Measurements from ENCODE around the gene CASP2.
"Not testable (repeated sequence)": the region's sequence is repeated elsewhere in the genome, so short reads cannot be mapped to it uniquely, and the experiment has no call there.

The CASP2 gene

DNA sequence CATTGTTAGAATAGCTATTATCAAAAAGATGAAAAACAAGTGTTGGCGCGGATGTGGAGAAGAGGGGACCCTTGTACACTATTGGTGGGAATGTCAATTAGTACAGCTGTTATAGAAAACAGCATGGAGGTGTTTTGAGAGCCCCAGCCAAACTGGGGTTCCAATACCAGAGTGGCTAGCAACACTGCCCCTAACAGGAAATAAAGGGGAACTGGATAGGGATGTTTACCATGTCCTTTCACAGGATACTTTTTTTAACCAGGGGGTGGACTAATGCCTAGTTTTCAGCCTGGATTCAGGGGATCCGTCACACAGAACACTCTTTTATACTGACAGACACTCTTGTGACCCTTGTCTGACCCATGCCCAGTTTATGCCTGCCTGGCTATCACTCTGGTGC, 31.8 kb upstream of the CASP2 start:
- Histone ChIP-seq H3K4me1 (ENCODE audit: insufficient read depth, low read length) (no peaks in the 10 kb centered on the region), H3K9me3 (ENCODE audit: control insufficient read depth, insufficient read depth, low read length) (peaks cover 2% of the 10 kb centered on the region), H3K9ac (ENCODE audit: low read depth, low read length) (no peak overlapping the region), H3K36me3 (ENCODE audit: insufficient read depth, low read length) (no peaks in the 10 kb centered on the region)

GRCh38 chr7:143256932-143257331, 31.2 kb upstream of the CASP2 start:
- Histone ChIP-seq H3K9ac (ENCODE audit: low read depth, low read length) (no peak overlapping the region), H3K4me1 (ENCODE audit: insufficient read depth, low read length) (no peaks in the 10 kb centered on the region), H3K9me3 (ENCODE audit: control insufficient read depth, insufficient read depth, low read length) (peaks cover 2% of the 10 kb centered on the region), H3K36me3 (ENCODE audit: insufficient read depth, low read length) (no peaks in the 10 kb centered on the region)

DNA sequence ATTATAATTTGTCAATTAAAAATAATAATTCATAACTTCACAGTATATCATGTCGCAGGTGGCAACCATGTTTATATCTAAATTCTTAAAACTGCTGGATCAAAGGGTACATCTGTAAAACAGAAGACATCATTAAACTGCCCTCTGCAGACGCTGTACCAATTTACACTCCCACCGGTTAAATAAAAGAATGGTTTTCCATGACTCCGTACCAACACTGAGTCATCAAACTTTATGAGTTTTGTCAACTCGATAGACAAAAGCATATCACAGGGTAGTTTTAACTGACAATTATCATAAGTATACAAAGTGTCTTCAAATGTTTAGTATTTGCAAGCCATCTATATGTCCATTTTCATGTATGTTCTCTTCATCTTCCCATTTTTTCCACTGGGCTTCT, 30.6 kb upstream of the CASP2 start:
- Histone ChIP-seq H3K4me1 (ENCODE audit: insufficient read depth, low read length) (no peaks in the 10 kb centered on the region), H3K9ac (ENCODE audit: low read depth, low read length) (no peak overlapping the region), H3K36me3 (ENCODE audit: insufficient read depth, low read length) (no peaks in the 10 kb centered on the region), H3K9me3 (ENCODE audit: control insufficient read depth, insufficient read depth, low read length) (peaks cover 2% of the 10 kb centered on the region)

DNA sequence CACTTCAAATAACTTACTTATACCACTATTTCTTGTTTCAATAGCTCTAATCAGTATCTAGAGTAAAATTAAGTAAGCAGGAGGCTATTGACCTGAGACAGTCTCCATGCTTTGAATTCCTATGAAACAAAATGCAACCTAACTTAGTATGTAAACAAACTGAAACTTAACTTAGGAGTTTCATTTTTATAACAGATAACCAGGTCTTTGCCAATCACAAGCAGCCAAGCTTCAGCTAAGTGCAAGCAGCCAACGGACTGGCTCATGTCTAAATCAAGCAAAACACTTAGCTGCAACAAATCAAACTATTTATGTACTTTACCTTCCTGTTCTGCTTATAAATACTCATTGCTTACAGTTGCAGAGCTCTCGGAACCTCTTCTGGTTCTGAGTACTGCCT, 29.3 kb upstream of the CASP2 start:
- no peaks in the 10 kb centered on the region for H3K9me3 ChIP-seq (ENCODE audit: control insufficient read depth, insufficient read depth, low read length)
- no peaks in the 10 kb centered on the region for H3K36me3 ChIP-seq (ENCODE audit: insufficient read depth, low read length)
- no peak overlapping the region for H3K9ac ChIP-seq (ENCODE audit: low read depth, low read length)
- no peaks in the 10 kb centered on the region for H3K4me1 ChIP-seq (ENCODE audit: insufficient read depth, low read length)

- H3K9ac ChIP-seq (ENCODE audit: low read depth, low read length): no peak overlapping the region
- H3K4me1 ChIP-seq (ENCODE audit: insufficient read depth, low read length): no peaks in the 10 kb centered on the region
- no peaks in the 10 kb centered on the region for H3K36me3 ChIP-seq (ENCODE audit: insufficient read depth, low read length)
- H3K9me3 ChIP-seq (ENCODE audit: control insufficient read depth, insufficient read depth, low read length): no peaks in the 10 kb centered on the region
Observed at GRCh38 chr7:143259765-143260164, 28.4 kb upstream of the CASP2 start.

DNA sequence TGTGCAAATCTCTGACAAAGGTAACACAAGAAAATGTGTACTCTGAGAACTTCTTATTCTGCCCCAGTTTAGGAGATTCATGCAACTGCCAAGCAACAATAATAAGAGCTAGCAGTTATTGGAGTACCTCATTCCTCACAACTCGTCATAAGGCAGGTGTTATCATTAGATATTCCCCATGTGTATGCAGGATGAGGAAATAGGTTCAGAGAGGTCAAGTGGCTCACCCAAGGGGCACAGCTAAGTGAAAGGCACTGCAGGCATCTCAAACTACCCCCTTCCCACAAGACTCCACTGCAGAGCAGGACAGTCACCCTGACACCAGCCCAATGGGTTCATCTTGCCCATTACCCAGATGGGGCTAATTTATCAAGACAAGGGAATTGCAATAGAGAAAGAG, 26.2 kb upstream of the CASP2 start:
- Histone ChIP-seq H3K36me3 (ENCODE audit: insufficient read depth, low read length) (no peaks in the 10 kb centered on the region), H3K4me1 (ENCODE audit: insufficient read depth, low read length) (no peaks in the 10 kb centered on the region), H3K9me3 (ENCODE audit: control insufficient read depth, insufficient read depth, low read length) (no peaks in the 10 kb centered on the region), H3K9ac (ENCODE audit: low read depth, low read length) (no peak overlapping the region)

DNA sequence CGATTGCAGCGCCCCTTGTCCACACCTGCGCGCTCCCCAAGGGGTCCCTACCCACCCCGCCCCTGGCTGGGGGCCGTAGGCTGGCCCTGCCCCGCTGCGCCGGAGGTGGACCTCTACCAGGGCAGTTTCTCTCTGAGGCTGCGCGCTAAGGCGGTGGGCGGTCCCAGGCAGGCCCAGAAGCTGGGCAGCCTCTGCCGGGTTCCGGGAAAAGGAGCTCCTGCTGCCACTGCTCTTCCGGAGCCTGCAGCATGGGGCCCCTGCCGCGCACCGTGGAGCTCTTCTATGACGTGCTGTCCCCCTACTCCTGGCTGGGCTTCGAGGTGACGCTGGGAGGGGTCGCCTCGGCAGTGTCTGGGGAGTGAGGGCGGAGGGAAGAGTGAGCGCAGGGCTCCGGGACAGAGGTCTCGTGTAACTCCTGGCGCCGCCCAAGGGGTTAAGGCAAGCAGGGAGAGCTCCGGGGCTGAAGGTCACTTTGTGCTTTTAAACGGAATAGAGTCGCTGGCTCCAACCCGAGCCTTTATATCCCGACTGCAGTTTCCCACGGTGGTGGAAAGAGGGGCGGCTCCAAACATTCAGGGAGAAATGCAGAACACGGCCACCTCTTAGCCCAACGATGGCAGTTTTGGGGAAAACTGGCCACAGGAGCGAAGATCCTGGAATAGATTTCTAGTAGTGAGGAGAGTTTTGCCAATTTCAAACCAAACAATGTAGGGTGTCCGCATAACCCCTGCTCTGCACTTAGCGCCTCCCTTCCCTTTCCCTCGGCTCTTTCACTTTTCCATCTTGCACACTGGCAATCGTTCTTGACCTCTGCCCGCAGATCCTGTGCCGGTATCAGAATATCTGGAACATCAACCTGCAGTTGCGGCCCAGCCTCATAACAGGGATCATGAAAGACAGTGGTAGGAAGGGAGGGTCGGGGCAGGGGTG, 24.6 kb upstream of the CASP2 start, which contains the start of gene GSTK1:
TSS of gene GSTK1 (plus strand) at position 176 of the 930 bp plus-strand sequence. CDS start at position 249, 73 bp downstream.
- Histone ChIP-seq H3K9ac (ENCODE audit: low read depth, low read length) (peak within 1 kb of the TSS; percentile 87), H3K9me3 (ENCODE audit: control insufficient read depth, insufficient read depth, low read length) (no peaks in the 10 kb centered on the region), H3K36me3 (ENCODE audit: insufficient read depth, low read length) (no peaks in the 10 kb centered on the region; the same call in 1 of the 2 replicates), H3K4me1 (ENCODE audit: insufficient read depth, low read length) (no peaks in the 10 kb centered on the region)

DNA sequence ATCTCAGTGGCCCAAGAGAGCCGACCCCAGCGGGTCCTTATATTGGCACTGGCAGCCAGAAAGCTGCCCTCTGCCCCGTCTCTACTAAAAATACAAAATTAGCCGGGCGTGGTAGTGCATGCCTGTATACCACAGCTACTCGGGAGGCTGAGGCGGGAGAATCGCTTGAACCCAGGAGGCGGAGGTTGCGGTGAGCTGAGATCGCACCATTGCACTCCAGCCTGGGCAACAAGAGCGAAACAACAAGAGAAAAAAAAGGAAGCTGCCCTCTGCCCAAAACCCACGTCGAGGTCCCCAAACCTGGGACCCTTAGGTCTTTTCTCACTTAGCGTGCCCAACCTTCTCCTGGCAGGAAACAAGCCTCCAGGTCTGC, 24.0 kb upstream of the CASP2 start:
- not testable (repeated sequence) for H3K36me3 ChIP-seq (ENCODE audit: insufficient read depth, low read length); H3K9me3 ChIP-seq (ENCODE audit: control insufficient read depth, insufficient read depth, low read length); H3K4me1 ChIP-seq (ENCODE audit: insufficient read depth, low read length)
- H3K9ac ChIP-seq (ENCODE audit: low read depth, low read length): peak overlapping the region; percentile 87; the same call in 1 of the 2 replicates

GRCh38 chr7:143265017-143265693, 23.0 kb upstream of the CASP2 start:
- no peak overlapping the region for H3K9ac ChIP-seq (ENCODE audit: low read depth, low read length)
- H3K9me3 ChIP-seq (ENCODE audit: control insufficient read depth, insufficient read depth, low read length): no peaks in the 10 kb centered on the region
- no peaks in the 10 kb centered on the region for H3K4me1 ChIP-seq (ENCODE audit: insufficient read depth, low read length)
- H3K36me3 ChIP-seq (ENCODE audit: insufficient read depth, low read length): no peaks in the 10 kb centered on the region; the same call in 1 of the 2 replicates

DNA sequence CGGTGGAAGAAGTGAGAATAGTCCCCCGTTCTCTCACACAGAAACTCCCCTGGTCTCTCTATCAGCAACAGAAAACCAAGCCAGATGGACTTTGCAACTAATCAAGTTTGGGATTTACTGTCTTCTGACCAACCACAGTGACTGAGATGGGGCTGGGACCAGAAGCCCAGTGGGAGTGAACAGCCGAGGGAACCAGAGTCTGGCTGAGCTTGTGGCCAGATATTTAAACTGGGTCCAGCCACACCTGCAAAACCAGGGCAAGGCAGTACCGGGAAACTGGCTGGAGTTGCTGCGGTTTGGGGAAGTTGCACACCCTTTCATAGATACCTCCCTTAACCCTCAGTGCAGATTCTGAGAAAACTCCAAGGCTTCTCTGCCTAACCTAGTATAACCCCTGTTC, 18.9 kb upstream of the CASP2 start:
- Histone ChIP-seq H3K4me1 (ENCODE audit: insufficient read depth, low read length) (no peaks in the 10 kb centered on the region), H3K9me3 (ENCODE audit: control insufficient read depth, insufficient read depth, low read length) (no peaks in the 10 kb centered on the region; the same call in 1 of the 2 replicates), H3K9ac (ENCODE audit: low read depth, low read length) (no peak overlapping the region), H3K36me3 (ENCODE audit: insufficient read depth, low read length) (no peaks in the 10 kb centered on the region; the same call in 1 of the 2 replicates)

DNA sequence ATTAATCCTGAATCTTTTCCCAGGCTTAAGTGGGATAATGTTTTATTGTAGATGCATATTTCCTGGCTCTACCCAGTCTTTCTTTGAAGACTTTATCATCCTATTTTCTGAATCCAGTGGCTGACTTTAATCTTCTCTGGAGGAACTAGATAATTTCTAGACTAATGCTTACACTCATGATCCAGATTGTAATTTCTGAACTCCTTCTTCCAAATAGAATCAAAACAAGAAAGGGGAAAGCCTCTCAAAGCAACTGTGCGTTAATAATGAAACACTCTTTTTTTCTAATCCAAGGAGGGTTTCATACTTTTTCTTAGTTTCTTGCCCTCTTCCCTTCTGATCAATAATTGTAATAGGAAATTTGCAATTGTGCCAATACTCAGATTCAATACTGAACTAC, 16.9 kb upstream of the CASP2 start:
- Histone ChIP-seq H3K9me3 (ENCODE audit: control insufficient read depth, insufficient read depth, low read length) (no peaks in the 10 kb centered on the region; the same call in 1 of the 2 replicates), H3K9ac (ENCODE audit: low read depth, low read length) (no peak overlapping the region), H3K36me3 (ENCODE audit: insufficient read depth, low read length) (no peaks in the 10 kb centered on the region; the same call in 1 of the 2 replicates), H3K4me1 (ENCODE audit: insufficient read depth, low read length) (no peaks in the 10 kb centered on the region)

DNA sequence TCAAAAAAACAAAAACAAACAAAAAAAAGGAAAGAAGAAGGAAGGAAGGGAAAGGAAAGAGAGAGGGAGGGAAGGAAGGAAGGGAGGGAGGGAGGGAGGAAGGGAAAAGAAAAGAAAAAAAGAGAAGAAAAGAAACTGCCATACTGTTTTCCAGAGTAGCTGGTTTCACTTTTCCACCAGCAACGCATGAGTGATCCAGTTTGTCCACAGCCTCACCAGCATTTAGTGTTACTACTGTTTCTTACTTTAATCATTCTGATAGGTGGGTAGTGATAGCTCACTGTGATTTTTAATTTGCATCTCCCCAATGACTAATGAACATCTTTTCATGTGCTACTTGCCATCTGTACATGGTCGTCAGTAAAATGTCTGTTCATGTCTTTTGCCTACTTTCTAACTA, 15.3 kb upstream of the CASP2 start:
- Histone ChIP-seq H3K9me3 (ENCODE audit: control insufficient read depth, insufficient read depth, low read length) (no peaks in the 10 kb centered on the region; the same call in 1 of the 2 replicates), H3K36me3 (ENCODE audit: insufficient read depth, low read length) (no peaks in the 10 kb centered on the region; the same call in 1 of the 2 replicates), H3K9ac (ENCODE audit: low read depth, low read length) (no peak overlapping the region), H3K4me1 (ENCODE audit: insufficient read depth, low read length) (no peaks in the 10 kb centered on the region)

- Histone ChIP-seq H3K9ac (ENCODE audit: low read depth, low read length) (no peak overlapping the region), H3K36me3 (ENCODE audit: insufficient read depth, low read length) (no peaks in the 10 kb centered on the region), H3K4me1 (ENCODE audit: insufficient read depth, low read length) (peaks cover 15% of the 10 kb centered on the region), H3K9me3 (ENCODE audit: control insufficient read depth, insufficient read depth, low read length) (no peaks in the 10 kb centered on the region)
Observed at GRCh38 chr7:143279186-143280098, 8.7 kb upstream of the CASP2 start.

- H3K36me3 ChIP-seq (ENCODE audit: insufficient read depth, low read length): no peaks in the 10 kb centered on the region
- no peaks in the 10 kb centered on the region for H3K9me3 ChIP-seq (ENCODE audit: control insufficient read depth, insufficient read depth, low read length)
- H3K9ac ChIP-seq (ENCODE audit: low read depth, low read length): no peak overlapping the region
- H3K4me1 ChIP-seq (ENCODE audit: insufficient read depth, low read length): peaks cover 15% of the 10 kb centered on the region
Observed at GRCh38 chr7:143280160-143280559, 8.0 kb upstream of the CASP2 start.
